Activated naive CD4-positive, alpha-beta T cell treated with anti-CD3 and anti-CD28 coated beads, Interleukin-2, amount 50 U/mL, for 24 hours (primary cell): ENCODE measurements around the gene DNAJB5.
A peak's percentile ranks its signal among the peaks of the same experiment; 100 is the strongest.

Source experiments
- H3K27ac Mint-ChIP-seq: one replicate; pipeline ENCODE4 v1.8.0; 2021; ENCODE audit warnings: mild to moderate bottlenecking, mixed read lengths
- H3K27me3 Mint-ChIP-seq: one replicate; pipeline ENCODE4 v1.8.0; 2021; ENCODE audit warnings: mixed read lengths
- H3K36me3 Mint-ChIP-seq: one replicate; pipeline ENCODE4 v1.8.0; 2021; ENCODE audit warnings: mixed read lengths
- H3K4me1 Mint-ChIP-seq: one replicate; pipeline ENCODE4 v1.8.0; 2021; ENCODE audit warnings: mixed read lengths
- H3K4me3 Mint-ChIP-seq: one replicate; pipeline ENCODE4 v1.8.0; 2021; ENCODE audit warnings: mild to moderate bottlenecking, mixed read lengths
- H3K9me3 Mint-ChIP-seq: one replicate; pipeline ENCODE4 v1.8.0; 2021; ENCODE audit warnings: mixed read lengths

Gene DNAJB5

DNA sequence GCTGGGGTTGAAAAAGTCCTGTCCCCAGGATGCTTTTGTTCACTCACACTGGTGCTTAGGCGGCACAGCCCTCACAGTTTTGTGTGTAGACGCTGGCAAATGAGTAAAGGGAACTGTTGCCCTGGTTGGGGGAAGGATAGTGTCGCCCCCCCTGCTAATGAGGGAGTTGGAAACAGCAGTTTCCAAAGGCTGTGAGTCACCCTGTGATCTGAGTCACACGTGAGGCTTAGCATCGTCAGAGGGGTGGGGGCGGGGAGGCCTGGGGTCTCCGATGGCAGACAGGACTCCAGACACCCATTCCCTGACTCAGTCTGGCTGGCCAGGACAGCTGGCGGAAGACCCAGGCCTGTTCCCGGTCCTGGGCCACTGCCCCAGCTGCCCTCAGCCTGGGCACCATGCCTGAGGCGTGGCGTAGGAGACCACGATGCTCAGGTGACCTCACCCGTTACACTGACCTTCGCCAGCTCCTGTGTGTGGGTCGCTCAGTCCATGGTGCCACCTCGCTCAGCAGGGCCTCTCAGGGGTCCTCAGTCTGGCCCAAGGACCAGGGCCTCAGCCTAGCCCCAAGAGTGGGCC, 2.9 kb downstream of the DNAJB5 start:
- H3K27ac Mint-ChIP-seq, result peak overlapping the region; percentile 90
- H3K4me3 Mint-ChIP-seq, result peak overlapping the region; percentile 52
- no peaks in the 10 kb centered on the region for H3K27me3 Mint-ChIP-seq
- no peaks in the 10 kb centered on the region for H3K9me3 Mint-ChIP-seq
- H3K36me3 Mint-ChIP-seq, result peaks cover 3% of the 10 kb centered on the region
- peaks cover 54% of the 10 kb centered on the region for H3K4me1 Mint-ChIP-seq

DNA sequence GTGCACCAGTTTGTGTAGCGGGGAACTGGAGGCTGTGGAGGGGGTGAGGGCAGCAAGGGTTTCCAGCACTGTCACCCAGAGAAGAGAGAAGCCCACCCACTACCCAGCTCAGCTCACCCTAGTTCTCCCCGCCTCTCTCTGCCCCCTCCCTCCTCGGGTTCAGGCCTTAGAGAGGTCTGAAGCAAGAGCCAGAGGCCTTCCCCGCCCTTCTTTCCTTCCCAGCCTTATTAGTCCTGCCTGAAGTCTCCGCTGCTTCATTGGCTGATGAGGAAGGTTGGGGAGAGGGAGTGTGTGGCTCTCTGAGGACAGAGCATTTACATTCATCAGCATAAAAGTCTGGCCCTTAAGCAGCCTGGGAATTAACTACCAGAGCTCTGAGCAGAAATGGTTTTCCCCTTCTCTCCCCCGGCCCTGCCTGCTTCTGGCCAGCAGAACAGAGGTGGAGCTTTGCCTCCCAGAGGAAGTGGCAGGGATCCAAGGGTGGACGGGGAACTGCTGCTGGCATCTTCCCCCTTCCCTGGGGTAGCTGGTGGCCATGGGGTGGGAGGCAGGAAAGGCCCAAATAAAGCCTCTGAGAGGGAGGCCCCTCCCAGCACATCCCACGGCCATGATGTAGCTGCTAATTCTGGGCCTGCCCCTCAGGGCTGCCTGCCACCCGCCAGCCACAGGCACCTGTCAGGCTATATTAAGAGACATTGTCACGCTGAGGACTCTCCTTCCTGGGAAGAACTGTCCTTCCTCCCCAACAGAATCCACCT, 4.1 kb downstream of the DNAJB5 start:
- H3K36me3 Mint-ChIP-seq, result peaks cover 3% of the 10 kb centered on the region
- peak overlapping the region; percentile 77 for H3K27ac Mint-ChIP-seq
- peak overlapping the region; percentile 39 for H3K4me3 Mint-ChIP-seq
- peaks cover 54% of the 10 kb centered on the region for H3K4me1 Mint-ChIP-seq
- H3K9me3 Mint-ChIP-seq, result no peaks in the 10 kb centered on the region
- H3K27me3 Mint-ChIP-seq, result no peaks in the 10 kb centered on the region

DNA sequence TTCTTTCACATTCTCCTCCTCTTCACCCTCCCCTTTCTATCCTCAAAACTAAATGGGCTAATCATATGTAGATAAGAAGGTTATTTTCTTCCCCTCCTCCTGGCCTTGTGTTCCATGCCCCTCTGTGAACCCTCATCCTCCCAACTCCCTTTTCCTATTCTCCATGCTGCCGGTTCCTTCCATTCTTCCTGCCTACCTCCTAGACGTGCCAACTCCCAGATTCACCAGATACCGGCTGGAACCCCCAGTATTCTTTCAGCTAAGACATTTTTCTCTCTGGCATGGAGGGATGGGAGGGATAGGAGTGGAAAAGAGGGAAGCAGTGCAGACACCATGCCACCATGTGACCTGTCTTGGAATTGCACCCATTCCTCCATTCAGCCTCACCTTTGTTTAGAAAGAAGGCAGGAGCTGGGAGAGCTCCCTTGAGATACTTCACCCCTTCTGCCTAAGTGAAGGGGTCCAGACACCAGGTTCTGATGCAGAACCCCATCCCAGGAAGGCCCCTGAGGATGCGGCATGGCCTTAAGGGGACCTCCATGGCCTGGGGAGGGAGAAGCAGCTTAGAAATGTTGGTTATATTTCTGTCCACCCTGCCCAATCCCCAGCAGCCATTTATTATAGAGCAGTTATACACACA, 4.8 kb downstream of the DNAJB5 start:
- Mint-ChIP-seq H3K27ac (peak overlapping the region; percentile 56), H3K4me3 (no peak overlapping the region), H3K9me3 (no peaks in the 10 kb centered on the region), H3K27me3 (no peaks in the 10 kb centered on the region), H3K36me3 (peaks cover 3% of the 10 kb centered on the region), H3K4me1 (peaks cover 51% of the 10 kb centered on the region)

DNA sequence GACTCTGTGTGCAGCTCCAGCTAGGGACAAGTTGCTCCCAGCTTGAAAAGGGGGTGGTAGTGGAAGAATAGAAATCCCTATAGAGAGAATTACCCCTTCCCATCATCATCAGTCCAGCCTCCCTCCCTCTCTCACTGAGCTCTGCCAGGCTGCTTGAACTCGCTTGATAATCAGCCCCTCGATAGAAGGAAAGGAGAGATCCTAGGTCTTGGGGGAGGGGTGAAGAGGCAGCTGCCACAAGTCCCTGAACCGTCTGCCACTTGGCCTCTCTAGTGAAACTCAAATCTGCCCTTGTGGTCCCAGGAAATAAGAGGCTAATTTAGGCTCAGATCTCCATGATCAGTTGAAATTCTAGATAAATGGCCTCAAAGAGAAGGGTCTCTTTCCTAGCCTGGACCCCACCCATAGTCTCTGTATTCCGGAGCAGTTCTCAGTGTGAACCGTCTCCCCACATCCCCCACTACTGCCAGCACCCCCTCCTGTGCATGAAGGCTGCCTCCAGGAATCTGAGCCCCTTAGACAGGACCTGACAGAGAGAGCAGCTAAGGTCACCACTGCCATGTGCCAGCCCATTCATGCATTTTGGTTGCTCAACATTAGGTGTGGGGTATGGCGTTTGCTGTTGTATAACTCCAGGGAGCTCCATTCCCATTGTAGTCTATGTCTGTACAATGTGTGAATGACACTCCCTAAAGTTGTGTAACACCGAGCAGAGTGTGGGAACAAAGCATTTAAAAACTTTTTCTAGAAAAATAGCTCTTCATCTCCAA, 5.5 kb downstream of the DNAJB5 start:
- Mint-ChIP-seq H3K4me1 (peaks cover 49% of the 10 kb centered on the region), H3K9me3 (no peaks in the 10 kb centered on the region), H3K36me3 (peaks cover 3% of the 10 kb centered on the region), H3K27me3 (no peaks in the 10 kb centered on the region), H3K27ac (no peak overlapping the region), H3K4me3 (no peak overlapping the region)

DNA sequence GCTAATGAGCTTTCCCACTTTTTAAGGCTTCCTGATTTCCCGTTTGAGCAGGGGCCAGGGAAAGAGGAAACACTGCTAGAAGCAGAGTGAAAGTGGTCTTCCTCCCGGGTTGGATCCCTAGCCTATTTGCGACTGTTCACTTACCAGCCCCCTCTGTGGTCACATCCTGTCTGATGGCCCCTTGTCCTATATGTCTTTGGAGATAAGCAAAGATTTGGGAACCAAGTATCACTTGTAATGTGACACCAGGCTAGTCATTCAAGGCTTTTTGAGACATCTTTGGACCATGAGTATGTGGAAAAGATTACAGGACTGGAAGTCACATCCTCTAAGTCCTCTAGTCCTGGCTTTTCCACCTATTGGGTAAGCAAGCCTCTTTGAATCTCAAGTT, 6.1 kb downstream of the DNAJB5 start:
- no peaks in the 10 kb centered on the region for H3K9me3 Mint-ChIP-seq
- H3K27me3 Mint-ChIP-seq, result no peaks in the 10 kb centered on the region
- peaks cover 3% of the 10 kb centered on the region for H3K36me3 Mint-ChIP-seq
- no peak overlapping the region for H3K4me3 Mint-ChIP-seq
- peaks cover 48% of the 10 kb centered on the region for H3K4me1 Mint-ChIP-seq
- no peak overlapping the region for H3K27ac Mint-ChIP-seq

DNA sequence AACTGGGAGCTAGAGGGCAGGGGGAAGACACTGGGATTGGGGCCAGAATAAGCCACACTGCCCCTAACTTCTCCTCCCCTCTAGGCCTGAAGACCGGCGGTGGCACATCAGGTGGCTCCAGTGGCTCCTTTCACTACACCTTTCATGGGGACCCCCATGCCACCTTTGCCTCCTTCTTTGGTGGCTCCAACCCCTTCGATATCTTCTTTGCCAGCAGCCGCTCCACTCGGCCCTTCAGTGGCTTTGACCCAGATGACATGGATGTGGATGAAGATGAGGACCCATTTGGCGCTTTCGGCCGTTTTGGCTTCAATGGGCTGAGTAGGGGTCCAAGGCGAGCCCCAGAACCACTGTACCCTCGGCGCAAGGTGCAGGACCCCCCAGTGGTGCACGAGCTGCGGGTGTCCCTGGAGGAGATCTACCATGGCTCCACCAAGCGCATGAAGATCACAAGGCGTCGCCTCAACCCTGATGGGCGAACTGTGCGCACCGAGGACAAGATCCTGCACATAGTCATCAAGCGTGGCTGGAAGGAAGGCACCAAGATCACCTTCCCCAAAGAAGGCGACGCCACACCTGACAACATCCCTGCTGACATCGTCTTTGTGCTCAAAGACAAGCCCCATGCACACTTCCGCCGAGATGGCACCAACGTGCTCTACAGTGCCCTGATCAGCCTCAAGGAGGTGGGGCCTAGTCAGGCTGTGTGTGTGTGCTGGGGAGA, 6.8 kb downstream of the DNAJB5 start:
- Mint-ChIP-seq H3K4me3 (no peak overlapping the region), H3K36me3 (peaks cover 3% of the 10 kb centered on the region), H3K9me3 (no peaks in the 10 kb centered on the region), H3K27ac (no peak overlapping the region), H3K4me1 (peaks cover 46% of the 10 kb centered on the region), H3K27me3 (no peaks in the 10 kb centered on the region)

DNA sequence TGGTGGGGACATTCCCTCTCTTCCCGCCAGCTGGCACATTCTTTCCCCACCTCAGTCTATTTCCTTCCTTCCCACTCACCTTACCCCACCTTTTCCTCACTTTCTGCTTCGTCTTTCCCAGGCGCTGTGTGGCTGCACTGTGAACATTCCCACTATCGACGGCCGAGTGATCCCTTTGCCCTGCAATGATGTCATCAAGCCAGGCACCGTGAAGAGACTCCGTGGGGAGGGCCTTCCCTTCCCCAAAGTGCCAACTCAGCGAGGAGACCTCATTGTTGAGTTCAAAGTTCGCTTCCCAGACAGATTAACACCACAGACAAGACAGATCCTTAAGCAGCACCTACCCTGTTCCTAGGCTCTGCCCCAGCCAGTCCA, 7.3 kb downstream of the DNAJB5 start:
- peaks cover 3% of the 10 kb centered on the region for H3K36me3 Mint-ChIP-seq
- peaks cover 48% of the 10 kb centered on the region for H3K4me1 Mint-ChIP-seq
- H3K9me3 Mint-ChIP-seq, result no peaks in the 10 kb centered on the region
- H3K27ac Mint-ChIP-seq, result no peak overlapping the region
- H3K27me3 Mint-ChIP-seq, result no peaks in the 10 kb centered on the region
- no peak overlapping the region for H3K4me3 Mint-ChIP-seq

DNA sequence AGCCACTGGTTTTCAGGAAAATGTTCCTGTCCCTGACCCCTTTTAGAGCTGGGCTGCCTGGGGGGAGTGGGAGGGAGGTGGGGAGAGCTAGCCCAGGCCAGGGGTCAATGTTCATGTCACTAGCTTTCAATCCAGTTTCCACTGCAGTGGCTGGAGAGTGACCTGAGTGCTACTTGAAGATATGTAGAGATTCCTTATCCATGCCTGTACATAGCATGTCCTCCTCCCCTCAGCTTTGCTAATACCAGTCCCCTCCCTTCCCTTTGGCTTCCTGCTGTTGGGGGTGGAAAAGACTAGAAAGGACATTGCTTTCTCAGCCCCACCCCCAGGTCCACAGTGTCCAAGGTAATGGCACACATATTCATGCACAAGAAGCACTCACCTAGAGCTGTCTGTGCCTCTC, 7.8 kb downstream of the DNAJB5 start:
- Mint-ChIP-seq H3K4me3 (no peak overlapping the region), H3K27ac (no peak overlapping the region), H3K27me3 (no peaks in the 10 kb centered on the region), H3K4me1 (peaks cover 48% of the 10 kb centered on the region), H3K36me3 (peaks cover 5% of the 10 kb centered on the region), H3K9me3 (no peaks in the 10 kb centered on the region)

DNA sequence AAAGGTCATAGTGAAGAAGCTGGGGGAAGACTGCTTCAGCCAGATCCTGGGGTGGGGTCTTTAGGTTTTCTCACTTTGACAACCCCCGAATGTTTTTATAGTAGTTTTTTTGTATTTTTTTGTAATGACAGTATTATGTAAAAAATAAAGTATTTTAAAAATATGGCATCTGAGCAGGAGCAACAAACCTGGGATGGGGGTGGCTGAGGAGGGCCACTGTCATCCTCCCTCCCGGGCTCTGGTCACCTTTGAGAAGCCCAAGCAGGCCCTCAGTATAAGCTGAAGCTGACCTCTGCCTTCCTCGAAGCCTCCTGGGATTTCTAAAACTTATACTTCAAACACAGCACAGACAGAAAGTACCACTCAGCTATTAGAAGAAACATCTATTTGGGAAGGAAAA, 8.7 kb downstream of the DNAJB5 start:
- Mint-ChIP-seq H3K4me1 (peaks cover 42% of the 10 kb centered on the region), H3K27me3 (no peaks in the 10 kb centered on the region), H3K27ac (no peak overlapping the region), H3K36me3 (peaks cover 5% of the 10 kb centered on the region), H3K9me3 (no peaks in the 10 kb centered on the region), H3K4me3 (no peak overlapping the region)

DNA sequence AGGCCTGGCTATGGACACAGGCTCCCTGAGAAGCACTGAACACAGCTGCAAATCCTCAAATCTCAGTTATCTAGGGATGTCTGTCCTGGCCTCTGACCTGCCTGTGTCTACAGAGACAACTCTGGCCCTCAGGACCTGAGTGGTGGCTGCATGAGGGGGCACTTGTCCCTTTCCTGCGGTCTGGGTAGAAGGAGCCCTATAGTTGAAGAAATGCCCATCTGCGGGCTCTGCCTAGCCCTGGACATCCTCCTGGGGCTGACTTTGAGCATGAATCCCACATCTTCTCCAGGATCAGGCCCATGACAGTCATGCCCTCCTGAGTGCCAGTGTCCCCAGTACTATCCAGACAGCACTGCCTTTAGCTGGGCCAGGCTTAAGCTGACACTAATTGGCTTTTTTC, 10.0 kb downstream of the DNAJB5 start:
- no peak overlapping the region for H3K27ac Mint-ChIP-seq
- H3K9me3 Mint-ChIP-seq, result no peaks in the 10 kb centered on the region
- peaks cover 5% of the 10 kb centered on the region for H3K36me3 Mint-ChIP-seq
- no peaks in the 10 kb centered on the region for H3K27me3 Mint-ChIP-seq
- H3K4me3 Mint-ChIP-seq, result no peak overlapping the region
- H3K4me1 Mint-ChIP-seq, result peaks cover 29% of the 10 kb centered on the region

DNA sequence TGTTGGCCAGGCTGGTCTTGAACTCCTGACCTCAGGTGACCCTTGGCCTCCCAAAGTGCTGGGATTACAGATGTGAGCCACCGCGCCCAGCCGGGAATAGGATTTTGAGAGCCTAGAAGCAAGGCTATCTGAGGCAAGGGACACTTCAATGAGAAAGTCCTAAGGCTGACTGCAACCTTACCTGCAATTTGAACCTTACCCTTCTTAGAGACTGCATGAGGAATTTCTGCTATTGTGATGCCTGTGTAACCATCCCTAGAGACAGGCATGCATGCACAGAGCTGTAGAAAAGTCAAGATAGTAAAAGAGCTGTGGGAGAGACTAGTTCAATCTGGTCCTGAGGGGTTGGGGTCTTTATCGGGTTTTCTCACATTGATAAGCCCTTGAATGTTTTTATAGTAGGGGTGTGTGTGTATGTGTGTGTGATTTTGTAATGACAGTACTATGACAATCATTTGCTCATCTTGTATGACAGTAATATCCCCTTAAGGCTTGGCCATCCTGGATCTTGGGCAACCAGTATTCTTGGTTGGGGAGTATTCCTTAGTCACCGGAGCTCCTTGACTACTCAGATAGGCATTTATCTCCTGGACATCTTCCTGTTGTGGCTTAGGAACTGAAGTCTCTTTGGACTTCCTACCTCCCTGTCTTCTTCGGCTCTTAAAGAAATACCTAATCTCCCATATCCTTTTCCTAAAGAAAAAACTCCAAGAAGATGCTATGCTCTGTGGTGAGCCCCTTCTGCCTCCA, 11.2 kb downstream of the DNAJB5 start:
- Mint-ChIP-seq H3K36me3 (peaks cover 8% of the 10 kb centered on the region), H3K4me3 (no peak overlapping the region), H3K27ac (no peak overlapping the region), H3K27me3 (no peaks in the 10 kb centered on the region), H3K4me1 (peaks cover 29% of the 10 kb centered on the region), H3K9me3 (no peaks in the 10 kb centered on the region)

DNA sequence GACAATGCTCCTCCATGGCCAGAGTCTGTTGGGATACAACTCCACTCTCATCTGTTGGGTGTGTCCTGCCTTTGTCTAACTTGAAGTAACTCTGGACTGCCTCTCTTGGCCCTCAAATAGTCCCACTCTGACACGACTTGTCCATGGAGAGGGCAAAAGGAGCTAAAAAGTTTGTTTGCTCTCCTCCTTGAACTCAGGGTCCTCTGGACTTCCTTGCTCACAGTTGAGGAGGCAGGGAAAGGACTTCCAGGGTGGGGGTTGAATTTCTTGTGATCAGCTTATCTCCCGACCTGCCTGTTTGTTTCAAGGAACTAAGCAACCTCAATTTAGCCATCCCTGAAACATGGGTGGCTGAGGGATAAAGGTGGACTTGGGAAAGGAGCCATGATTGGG, 11.7 kb downstream of the DNAJB5 start:
- H3K4me3 Mint-ChIP-seq, result no peak overlapping the region
- no peaks in the 10 kb centered on the region for H3K9me3 Mint-ChIP-seq
- peak overlapping the region; percentile 38 for H3K27ac Mint-ChIP-seq
- H3K36me3 Mint-ChIP-seq, result peaks cover 8% of the 10 kb centered on the region
- H3K27me3 Mint-ChIP-seq, result no peaks in the 10 kb centered on the region
- H3K4me1 Mint-ChIP-seq, result peaks cover 29% of the 10 kb centered on the region

DNA sequence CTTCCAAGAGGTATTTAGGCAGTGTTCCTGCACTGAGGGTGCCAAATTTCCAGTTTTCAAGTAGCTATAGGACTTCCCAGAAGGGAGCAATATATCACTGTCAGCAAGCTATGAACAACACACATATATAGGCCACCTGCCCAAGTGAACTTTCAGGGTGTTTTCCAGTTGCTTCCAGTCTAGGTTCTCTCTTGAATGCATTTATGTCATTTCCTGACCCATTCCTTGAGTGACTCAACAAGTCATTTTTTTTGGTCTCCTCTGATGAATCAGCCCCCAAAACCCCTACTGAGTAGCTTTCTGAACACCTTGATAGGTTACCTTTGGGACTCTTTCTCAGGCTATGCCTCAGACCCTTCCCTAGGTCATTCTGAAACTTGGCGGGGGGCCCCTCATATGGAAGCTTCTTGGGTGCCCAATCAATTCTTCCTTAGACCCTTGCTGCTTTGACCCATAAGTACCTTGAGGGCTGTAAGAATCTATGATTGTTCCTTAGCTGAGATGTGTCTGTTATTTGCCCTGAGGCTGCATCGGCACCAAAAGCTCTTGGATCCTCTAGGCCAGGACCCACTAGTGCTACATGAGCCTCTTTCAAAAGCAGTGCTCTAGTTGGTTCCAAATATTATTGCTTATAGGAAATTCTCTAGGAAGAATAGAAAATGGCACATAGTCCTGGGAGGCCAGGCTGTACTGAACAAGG, 12.4 kb downstream of the DNAJB5 start:
- H3K4me3 Mint-ChIP-seq, result no peak overlapping the region
- peaks cover 29% of the 10 kb centered on the region for H3K4me1 Mint-ChIP-seq
- no peaks in the 10 kb centered on the region for H3K9me3 Mint-ChIP-seq
- H3K27me3 Mint-ChIP-seq, result no peaks in the 10 kb centered on the region
- H3K27ac Mint-ChIP-seq, result peak overlapping the region; percentile 38
- H3K36me3 Mint-ChIP-seq, result peaks cover 8% of the 10 kb centered on the region

DNA sequence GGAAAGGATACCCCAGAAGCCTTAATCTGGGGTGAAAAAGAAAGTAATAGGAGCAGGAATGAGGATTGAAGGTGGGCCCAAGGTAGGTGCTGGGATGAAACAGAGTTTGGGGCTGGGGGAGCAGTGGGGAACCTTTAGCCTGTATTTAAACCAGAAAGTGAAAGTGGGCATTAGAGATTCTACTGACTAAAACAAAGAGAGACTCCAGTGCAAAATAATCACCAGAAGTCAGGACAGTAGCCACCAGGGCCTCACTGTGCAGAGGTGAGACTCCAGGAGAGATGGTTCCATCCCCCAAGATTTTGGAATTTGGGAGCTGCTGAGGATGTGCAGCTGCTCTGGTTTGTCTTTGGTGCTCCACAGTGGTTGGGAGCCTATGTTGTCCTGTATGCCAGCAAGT, 13.1 kb downstream of the DNAJB5 start:
- no peaks in the 10 kb centered on the region for H3K27me3 Mint-ChIP-seq
- no peaks in the 10 kb centered on the region for H3K9me3 Mint-ChIP-seq
- no peak overlapping the region for H3K27ac Mint-ChIP-seq
- no peak overlapping the region for H3K4me3 Mint-ChIP-seq
- H3K36me3 Mint-ChIP-seq, result peaks cover 7% of the 10 kb centered on the region
- H3K4me1 Mint-ChIP-seq, result peaks cover 26% of the 10 kb centered on the region
